Measurements from ENCODE around the gene HRG.

DNA sequence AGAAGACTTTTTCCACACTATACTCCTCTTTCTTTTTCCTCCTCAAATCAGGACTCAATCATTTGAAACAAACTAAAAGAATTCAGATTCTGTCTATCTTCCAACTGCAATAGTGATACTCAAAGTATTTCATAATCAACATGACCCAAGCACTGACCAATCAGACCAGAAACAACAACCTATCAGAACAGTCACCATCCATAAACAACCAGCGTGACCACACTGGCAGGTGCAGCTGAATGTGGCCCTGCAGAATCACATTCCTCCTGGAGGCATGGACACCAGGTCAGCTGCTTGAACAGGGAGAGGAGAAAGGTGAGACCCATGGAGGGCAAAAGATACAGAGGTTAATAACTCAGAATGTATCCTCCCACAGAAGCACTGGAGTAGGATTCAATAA, 13.3 kb downstream of the HRG start:
- TF ChIP-seq POLR2AphosphoS5 (IDR thresholded peaks at IDR 0.05), result no peak
- TF ChIP-seq, protein P1, sequence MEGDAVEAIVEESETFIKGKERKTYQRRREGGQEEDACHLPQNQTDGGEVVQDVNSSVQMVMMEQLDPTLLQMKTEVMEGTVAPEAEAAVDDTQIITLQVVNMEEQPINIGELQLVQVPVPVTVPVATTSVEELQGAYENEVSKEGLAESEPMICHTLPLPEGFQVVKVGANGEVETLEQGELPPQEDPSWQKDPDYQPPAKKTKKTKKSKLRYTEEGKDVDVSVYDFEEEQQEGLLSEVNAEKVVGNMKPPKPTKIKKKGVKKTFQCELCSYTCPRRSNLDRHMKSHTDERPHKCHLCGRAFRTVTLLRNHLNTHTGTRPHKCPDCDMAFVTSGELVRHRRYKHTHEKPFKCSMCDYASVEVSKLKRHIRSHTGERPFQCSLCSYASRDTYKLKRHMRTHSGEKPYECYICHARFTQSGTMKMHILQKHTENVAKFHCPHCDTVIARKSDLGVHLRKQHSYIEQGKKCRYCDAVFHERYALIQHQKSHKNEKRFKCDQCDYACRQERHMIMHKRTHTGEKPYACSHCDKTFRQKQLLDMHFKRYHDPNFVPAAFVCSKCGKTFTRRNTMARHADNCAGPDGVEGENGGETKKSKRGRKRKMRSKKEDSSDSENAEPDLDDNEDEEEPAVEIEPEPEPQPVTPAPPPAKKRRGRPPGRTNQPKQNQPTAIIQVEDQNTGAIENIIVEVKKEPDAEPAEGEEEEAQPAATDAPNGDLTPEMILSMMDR (IDR thresholded peaks at IDR 0.05), result no peak
